ENCODE measurements around the gene SETD1B. TPM values are rescaled to one million over a fixed set of nuclear protein-coding genes. Genes with fewer than 3 reads are reported as not detected.
A peak's percentile ranks its signal among the peaks of the same experiment; 100 is the strongest.

SETD1B gene
- total and polyA plus RNA-seq, 2 experiments from 2014 or later, result 2.4 to 15.1 TPM

DNA sequence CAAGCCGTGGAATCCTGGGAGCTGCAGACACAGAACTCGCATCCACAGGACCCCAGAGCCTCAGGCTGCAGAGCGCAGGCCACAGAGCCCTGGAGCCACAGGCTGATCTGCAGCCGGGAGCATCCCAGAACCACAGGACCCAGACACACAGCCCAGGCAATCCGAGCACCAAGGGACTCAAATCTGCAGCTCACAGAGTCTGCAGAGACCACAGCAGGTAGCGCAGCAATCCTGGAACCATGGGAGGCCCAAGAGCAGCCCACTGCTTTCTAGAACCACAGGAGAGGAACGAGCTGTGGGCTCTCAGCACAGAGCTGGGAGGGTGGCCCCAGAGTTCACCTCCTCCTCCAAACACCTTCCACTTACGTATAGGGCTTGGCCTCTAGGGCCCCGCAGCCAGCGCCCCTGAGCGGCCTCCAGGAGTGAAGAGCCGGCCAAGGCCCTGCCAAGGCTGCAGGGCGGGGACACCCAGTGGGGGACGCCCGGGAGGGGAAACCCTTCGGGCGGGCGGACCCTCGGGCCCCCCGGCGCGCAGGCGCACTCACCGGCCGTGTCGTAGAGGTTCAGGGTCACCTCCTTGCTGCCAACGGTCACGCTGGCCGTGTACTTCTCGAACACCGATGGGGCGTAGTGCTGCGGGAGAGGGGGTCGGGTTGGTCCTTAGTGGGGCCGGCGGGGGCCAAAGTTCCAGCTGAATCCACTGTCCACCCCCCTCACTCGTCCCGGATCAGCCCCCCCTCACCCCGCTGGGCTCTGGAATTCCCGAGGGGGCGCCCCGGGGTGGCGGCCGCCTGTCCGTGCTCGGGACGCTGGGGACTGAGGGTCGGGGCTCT lies 11.0 kb upstream of the SETD1B start:
- Histone ChIP-seq H3K4me1 (ENCODE audit: low read depth) (peaks cover 29% of the 10 kb centered on the region), H3K9me3 (ENCODE audit: low read depth) (no peaks in the 10 kb centered on the region), H3K36me3 (peaks cover 3% of the 10 kb centered on the region), H3K27ac (peak overlapping the region; percentile 68), H3K4me3 (peak overlapping the region; percentile 43), H3K27me3 (no peaks in the 10 kb centered on the region)
- peak in 1 of 2 donors; percentile 83 for DNase-seq (ENCODE audit: low read depth in 1 of 2, low spot score in 1 of 2)
- TF ChIP-seq, protein P1, sequence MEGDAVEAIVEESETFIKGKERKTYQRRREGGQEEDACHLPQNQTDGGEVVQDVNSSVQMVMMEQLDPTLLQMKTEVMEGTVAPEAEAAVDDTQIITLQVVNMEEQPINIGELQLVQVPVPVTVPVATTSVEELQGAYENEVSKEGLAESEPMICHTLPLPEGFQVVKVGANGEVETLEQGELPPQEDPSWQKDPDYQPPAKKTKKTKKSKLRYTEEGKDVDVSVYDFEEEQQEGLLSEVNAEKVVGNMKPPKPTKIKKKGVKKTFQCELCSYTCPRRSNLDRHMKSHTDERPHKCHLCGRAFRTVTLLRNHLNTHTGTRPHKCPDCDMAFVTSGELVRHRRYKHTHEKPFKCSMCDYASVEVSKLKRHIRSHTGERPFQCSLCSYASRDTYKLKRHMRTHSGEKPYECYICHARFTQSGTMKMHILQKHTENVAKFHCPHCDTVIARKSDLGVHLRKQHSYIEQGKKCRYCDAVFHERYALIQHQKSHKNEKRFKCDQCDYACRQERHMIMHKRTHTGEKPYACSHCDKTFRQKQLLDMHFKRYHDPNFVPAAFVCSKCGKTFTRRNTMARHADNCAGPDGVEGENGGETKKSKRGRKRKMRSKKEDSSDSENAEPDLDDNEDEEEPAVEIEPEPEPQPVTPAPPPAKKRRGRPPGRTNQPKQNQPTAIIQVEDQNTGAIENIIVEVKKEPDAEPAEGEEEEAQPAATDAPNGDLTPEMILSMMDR (IDR thresholded peaks at IDR 0.05; ENCODE audit: low read depth, low read length), result no peak

DNA sequence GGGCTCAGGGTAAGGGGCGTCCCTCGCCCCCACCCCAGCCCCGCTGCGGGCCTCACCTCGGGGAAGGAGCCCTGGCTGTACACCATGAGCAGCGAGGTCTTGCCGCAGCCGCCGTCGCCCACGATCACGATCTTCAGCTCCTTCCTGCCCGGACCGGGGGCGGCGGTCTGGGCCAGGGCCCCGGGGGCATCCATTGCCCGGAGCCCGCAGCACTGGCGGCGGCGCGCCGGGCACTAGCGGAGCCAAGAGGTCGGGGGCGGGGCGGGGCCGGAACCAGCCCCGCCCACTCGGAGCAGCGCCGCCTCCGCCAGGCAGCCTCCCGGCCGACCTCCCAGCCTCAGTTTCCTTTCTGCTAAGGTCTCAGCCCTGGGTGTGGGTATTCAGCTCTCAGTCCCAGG lies 10.4 kb upstream of the SETD1B start, which contains the start of gene RHOF:
Gene RHOF, minus strand, starts transcription at position 249 of the 398 bp plus-strand sequence. Its CDS starts 55 bp downstream, at position 194.
- TF ChIP-seq, protein P1 (IDR thresholded peaks at IDR 0.05; ENCODE audit: low read depth, low read length), result no peak
- Histone ChIP-seq H3K27ac (peak within 1 kb of the TSS; percentile 68), H3K27me3 (no peaks in the 10 kb centered on the region), H3K4me1 (ENCODE audit: low read depth) (peaks cover 35% of the 10 kb centered on the region), H3K4me3 (peak within 1 kb of the TSS; percentile 43), H3K9me3 (ENCODE audit: low read depth) (no peaks in the 10 kb centered on the region), H3K36me3 (peaks cover 3% of the 10 kb centered on the region)
- DNase-seq (ENCODE audit: low read depth in 1 of 2, low spot score in 1 of 2), result peak in 1 of 2 donors; percentile 51

DNA sequence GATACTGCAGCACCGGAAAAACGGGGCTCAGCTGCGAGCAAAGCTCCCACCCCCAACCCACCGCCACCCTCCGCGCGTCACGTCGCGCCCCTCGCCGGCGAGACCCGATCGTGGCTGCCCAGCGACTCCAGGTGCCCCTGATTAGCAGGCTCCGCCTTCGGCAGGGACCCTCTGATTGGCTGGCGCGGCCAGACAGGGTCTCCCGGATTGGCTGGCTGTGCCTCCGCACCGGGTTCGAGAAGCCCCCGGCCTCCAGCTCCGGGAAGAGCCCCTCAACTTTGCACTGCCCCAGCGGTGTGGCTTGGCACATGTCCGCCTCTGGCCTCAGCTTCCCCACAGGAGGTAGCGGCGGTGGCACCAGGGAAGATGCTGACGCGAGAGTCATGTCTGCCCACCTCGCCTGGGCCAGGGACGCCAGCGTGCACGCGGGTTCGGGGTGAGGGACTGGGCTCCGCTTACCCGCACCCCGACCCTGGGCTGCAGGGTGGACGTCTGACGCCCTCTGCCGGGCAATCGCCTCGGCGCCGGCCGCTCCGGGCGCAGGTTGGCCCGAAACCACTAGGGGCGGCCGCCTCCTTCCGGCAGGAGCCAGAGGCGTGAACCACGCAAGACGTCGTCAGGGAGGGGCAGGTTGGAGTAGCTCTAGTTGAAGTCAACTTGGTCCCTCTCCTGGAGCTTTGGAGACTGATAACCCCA lies 9.8 kb upstream of the SETD1B start:
- H3K27ac ChIP-seq, result peak overlapping the region; percentile 49
- H3K9me3 ChIP-seq (ENCODE audit: low read depth), result no peaks in the 10 kb centered on the region
- peaks cover 3% of the 10 kb centered on the region for H3K36me3 ChIP-seq
- DNase-seq (ENCODE audit: low read depth in 1 of 2, low spot score in 1 of 2), result peak; percentile 91 to 94
- TF ChIP-seq, protein P1 (IDR thresholded peaks at IDR 0.05; ENCODE audit: low read depth, low read length), result peak; percentile 97
- H3K4me3 ChIP-seq, result peak overlapping the region; percentile 43
- H3K27me3 ChIP-seq, result no peaks in the 10 kb centered on the region
- peaks cover 39% of the 10 kb centered on the region for H3K4me1 ChIP-seq (ENCODE audit: low read depth)

DNA sequence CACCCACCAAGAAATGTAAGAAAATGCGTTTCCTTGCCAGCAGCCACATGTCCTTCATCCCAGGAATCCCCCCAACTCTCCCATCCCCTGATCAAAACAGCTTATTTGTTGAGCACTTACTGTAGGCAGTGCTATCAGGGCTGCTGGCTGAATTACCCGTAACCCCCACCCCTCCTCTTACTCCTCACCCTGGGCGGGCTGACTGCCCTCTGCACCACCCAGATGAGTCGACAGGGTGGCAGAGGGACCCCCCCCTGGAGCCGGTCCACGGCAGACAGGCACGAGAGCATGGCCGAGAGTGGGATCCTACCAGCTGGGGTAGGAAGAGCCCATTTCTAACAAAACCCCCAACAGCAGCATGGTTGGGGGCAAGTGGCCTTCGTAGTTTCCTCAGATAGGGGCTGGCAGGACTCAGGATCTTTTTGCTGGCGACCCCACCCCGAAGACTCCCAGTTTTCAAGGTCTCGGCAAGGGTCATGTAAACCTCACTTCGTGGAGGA lies 9.2 kb upstream of the SETD1B start:
- Histone ChIP-seq H3K27ac (peak overlapping the region; percentile 49), H3K27me3 (no peaks in the 10 kb centered on the region), H3K4me1 (ENCODE audit: low read depth) (peaks cover 42% of the 10 kb centered on the region), H3K9me3 (ENCODE audit: low read depth) (no peaks in the 10 kb centered on the region), H3K4me3 (no peak overlapping the region), H3K36me3 (peaks cover 3% of the 10 kb centered on the region)
- DNase-seq (ENCODE audit: low read depth in 1 of 2, low spot score in 1 of 2), result no peak
- TF ChIP-seq, protein P1 (IDR thresholded peaks at IDR 0.05; ENCODE audit: low read depth, low read length), result no peak

DNA sequence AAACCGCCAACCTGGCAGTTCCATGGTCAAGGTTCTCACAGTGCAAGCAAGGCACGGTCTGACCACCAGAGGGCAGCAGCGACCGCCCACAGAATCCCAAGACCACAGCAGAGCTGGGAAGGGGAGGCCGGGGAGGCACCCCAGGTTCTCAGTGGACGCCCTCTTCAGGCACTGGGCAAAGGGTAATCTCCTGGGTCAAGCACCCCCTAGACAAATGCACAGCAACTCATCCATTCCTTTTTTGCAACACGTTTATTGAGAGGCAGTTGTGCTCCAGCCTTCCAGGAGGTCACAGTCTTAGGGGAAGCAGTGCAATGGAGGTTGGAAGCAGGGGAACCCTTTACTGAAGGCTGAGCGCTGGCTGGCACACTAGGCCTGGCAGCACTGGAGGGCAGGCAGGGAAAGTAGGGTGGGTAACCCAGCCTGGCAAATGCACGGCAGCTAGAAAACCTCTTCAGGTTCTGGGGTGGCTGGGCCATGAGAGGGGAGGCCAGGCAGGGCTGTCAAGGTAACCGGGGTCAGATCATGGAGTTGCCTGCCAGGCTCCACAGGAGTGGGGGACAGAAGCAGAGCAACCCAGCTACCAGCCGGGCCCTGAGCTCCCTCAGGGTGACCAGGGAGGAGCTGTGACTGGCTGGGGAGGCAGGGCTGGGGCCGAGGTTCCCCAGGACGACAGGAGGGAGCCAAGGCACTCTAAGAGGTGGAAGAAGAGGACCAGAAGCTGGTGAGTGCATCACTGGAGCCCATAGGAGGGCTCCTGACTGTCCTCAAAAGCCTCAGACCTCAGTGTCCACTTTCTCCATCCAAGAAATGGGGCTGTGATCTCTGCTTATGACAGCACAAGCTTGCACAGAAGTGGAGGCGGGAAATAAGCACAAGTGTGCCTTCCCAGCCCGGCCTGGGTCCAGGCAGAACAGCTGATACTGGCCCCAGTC lies 8.5 kb upstream of the SETD1B start:
- Histone ChIP-seq H3K4me1 (ENCODE audit: low read depth) (peaks cover 40% of the 10 kb centered on the region), H3K27me3 (no peaks in the 10 kb centered on the region), H3K36me3 (peaks cover 3% of the 10 kb centered on the region), H3K27ac (peak overlapping the region; percentile 100), H3K4me3 (no peak overlapping the region), H3K9me3 (ENCODE audit: low read depth) (no peaks in the 10 kb centered on the region)
- DNase-seq (ENCODE audit: low read depth in 1 of 2, low spot score in 1 of 2), result peak; percentile 85 to 89
- TF ChIP-seq, protein P1 (IDR thresholded peaks at IDR 0.05; ENCODE audit: low read depth, low read length), result peak; percentile 95
